Neuronal stem cell (in vitro differentiated cells): ENCODE results near the gene ANO9.

Experiments
- DNase-seq: peaks from one replicate; pipeline ENCODE4 v3.0.0-alpha.2; 2013; ENCODE audit warnings: low spot score
- H2AFZ ChIP-seq: one replicate; pipeline ENCODE4 v1.6.1; 2013; ENCODE audit warnings: mild to moderate bottlenecking, low read length, inconsistent platforms
- H2AK5ac ChIP-seq: 2 replicates; pipeline ENCODE4 v1.6.1; 2013; ENCODE audit warnings: low read depth, mild to moderate bottlenecking, inconsistent platforms, low read length, moderate library complexity, mixed read lengths
- H2BK120ac ChIP-seq: 2 replicates; pipeline ENCODE4 v1.6.1; 2013; ENCODE audit warnings: low read depth, mild to moderate bottlenecking, inconsistent platforms, low read length, moderate library complexity, mixed read lengths
- H2BK12ac ChIP-seq: one replicate; pipeline ENCODE4 v1.6.1; 2013; ENCODE audit warnings: low read length, inconsistent platforms
- H2BK15ac ChIP-seq: 2 replicates; pipeline ENCODE4 v1.6.1; 2013; ENCODE audit warnings: mild to moderate bottlenecking, low read length, inconsistent platforms, mixed read lengths
- H2BK5ac ChIP-seq: one replicate; pipeline ENCODE4 v1.6.1; 2013; ENCODE audit warnings: inconsistent platforms, mild to moderate bottlenecking, low read length, moderate library complexity
- H3K14ac ChIP-seq: one replicate; pipeline ENCODE4 v1.6.1; 2013; ENCODE audit warnings: low read length, inconsistent platforms
- H3K18ac ChIP-seq: 2 replicates; pipeline ENCODE4 v1.6.1; 2013; ENCODE audit warnings: low read length, inconsistent platforms
- H3K23ac ChIP-seq: 2 replicates; pipeline ENCODE4 v1.6.1; 2013; ENCODE audit warnings: low read depth, mild to moderate bottlenecking, mixed read lengths, low read length, inconsistent platforms; ENCODE audit not compliant: poor library complexity
- H3K27ac ChIP-seq: replicated peaks from 3 replicates; pipeline ENCODE4 v1.5.1; 2013; ENCODE audit warnings: low read length, inconsistent platforms
- H3K27me3 ChIP-seq, 3 experiments: 2 replicates each; pipeline ENCODE4 v1.6.1; 2013; ENCODE audit warnings: low read length in 3 of 3, mild to moderate bottlenecking in 2 of 3, inconsistent platforms in 1 of 3, low read depth in 1 of 3, mixed read lengths in 1 of 3, moderate library complexity in 1 of 3; ENCODE audit not compliant: control insufficient read depth in 3 of 3, insufficient read depth in 3 of 3
- H3K36me3 ChIP-seq, 2 donors: replicated peaks in 1 of 2; 2 replicates each; pipeline ENCODE4 v1.6.1; 2013; ENCODE audit warnings: low read length in 2 of 2; ENCODE audit not compliant: control insufficient read depth in 2 of 2, insufficient read depth in 2 of 2
- H3K4ac ChIP-seq: 2 replicates; pipeline ENCODE4 v1.6.1; 2013; ENCODE audit warnings: inconsistent platforms, mild to moderate bottlenecking, low read length, moderate library complexity
- H3K4me1 ChIP-seq, 2 donors: 1 replicate in 1 of 2; 2 replicates in 1 of 2; pipeline ENCODE4 v1.6.1; 2013; ENCODE audit warnings: low read length in 2 of 2, low read depth in 1 of 2; ENCODE audit not compliant: control insufficient read depth in 2 of 2, insufficient read depth in 1 of 2
- H3K4me2 ChIP-seq: one replicate; pipeline ENCODE4 v1.6.1; 2013; ENCODE audit warnings: mild to moderate bottlenecking, low read length, inconsistent platforms; ENCODE audit not compliant: insufficient read depth, poor library complexity, severe bottlenecking
- H3K4me3 ChIP-seq, 2 donors: 2 replicates each; pipeline ENCODE4 v1.5.1; 2013; ENCODE audit warnings: low read length in 2 of 2, mild to moderate bottlenecking in 2 of 2, inconsistent platforms in 1 of 2, moderate library complexity in 1 of 2
- H3K79me1 ChIP-seq: one replicate; pipeline ENCODE4 v1.6.1; 2013; ENCODE audit warnings: low read depth, mild to moderate bottlenecking, inconsistent platforms, low read length, moderate library complexity
- H3K9ac ChIP-seq: one replicate; pipeline ENCODE4 v1.6.1; 2013; ENCODE audit warnings: mild to moderate bottlenecking, low read depth, low read length, inconsistent platforms; ENCODE audit not compliant: poor library complexity
- H3K9me3 ChIP-seq, 2 donors: replicated peaks in 1 of 2; 2 replicates each; pipeline versions ENCODE3 to v1.6.1; 2013; ENCODE audit warnings: low read length in 2 of 2, mild to moderate bottlenecking in 2 of 2, inconsistent platforms in 1 of 2, low read depth in 1 of 2, mixed read lengths in 1 of 2, moderate library complexity in 1 of 2; ENCODE audit not compliant: control insufficient read depth in 2 of 2, insufficient read depth in 1 of 2
- H4K8ac ChIP-seq: one replicate; pipeline ENCODE4 v1.6.1; 2013; ENCODE audit warnings: low read depth, mild to moderate bottlenecking, inconsistent platforms, low read length, moderate library complexity
- H4K91ac ChIP-seq: one replicate; pipeline ENCODE4 v1.6.1; 2013; ENCODE audit warnings: low read length, low read depth, mild to moderate bottlenecking, inconsistent platforms; ENCODE audit not compliant: poor library complexity
- WGBS, 2 donors: extraction: QIAGEN DNeasy Blood & Tissue Kit; methylation state at CpG; one replicate each; pipeline ENCODE4 v1.1.7; 2013; ENCODE audit warnings: missing lambda C conversion rate in 2 of 2, mixed read lengths in 1 of 2; ENCODE audit not compliant: insufficient read length in 2 of 2, insufficient replicate concordance in 1 of 2; ENCODE audit errors: extremely low coverage in 2 of 2; 5-methylcytosine and 5-hydroxymethylcytosine counted together

Gene ANO9

GRCh38 chr11:432501-433100 is 9.2 kb downstream of the ANO9 start:
- WGBS, 2 donors: no CpG with 5 or more reads among the region's 20 CpGs

GRCh38 chr11:431921-432320 is 9.9 kb downstream of the ANO9 start:
- no peaks in the 10 kb centered on the region for H3K9me3 ChIP-seq
- H2BK120ac ChIP-seq: no peak overlapping the region
- no peak overlapping the region for H4K8ac ChIP-seq
- H3K4me2 ChIP-seq: no peak overlapping the region
- H2AFZ ChIP-seq: no peak overlapping the region
- H2BK5ac ChIP-seq: no peak overlapping the region
- no peak overlapping the region for H3K14ac ChIP-seq
- H3K36me3 ChIP-seq: no peaks in the 10 kb centered on the region
- no peak overlapping the region for H3K9ac ChIP-seq
- no peak overlapping the region for H2BK12ac ChIP-seq
- H2BK15ac ChIP-seq: no peak overlapping the region
- no peak for DNase-seq
- WGBS, 2 donors: no CpG with 5 or more reads among the region's 13 CpGs
- no peaks in the 10 kb centered on the region for H3K79me1 ChIP-seq
- H3K27me3 ChIP-seq: peaks cover 0 to 4% (median 0%) of the 10 kb centered on the region in 3 experiments
- H3K4me1 ChIP-seq: no peaks in the 10 kb centered on the region
- no peak overlapping the region for H3K27ac ChIP-seq
- H3K18ac ChIP-seq: no peak overlapping the region
- H2AK5ac ChIP-seq: peak overlapping the region; percentile 52
- H3K4me3 ChIP-seq: no peak overlapping the region
- H3K23ac ChIP-seq: no peak overlapping the region
- H3K4ac ChIP-seq: no peak overlapping the region
- no peak overlapping the region for H4K91ac ChIP-seq

More at GRCh38 chr11:432501-433100, 9.2 kb downstream of the ANO9 start:
- Histone ChIP-seq H3K4me2 (no peak overlapping the region), H2BK5ac (peak overlapping the region; percentile 82), H3K27ac (no peak overlapping the region), H3K18ac (peak overlapping the region; percentile 48), H3K79me1 (peaks cover 2% of the 10 kb centered on the region), H3K27me3 (peaks cover 0 to 6% (median 0%) of the 10 kb centered on the region in 3 experiments), H3K14ac (peak overlapping the region; percentile 94), H3K23ac (peak overlapping the region; percentile 43), H2BK12ac (no peak overlapping the region), H4K91ac (no peak overlapping the region), H4K8ac (peak overlapping the region; percentile 43), H3K9ac (peak overlapping the region; percentile 21), H3K4me1 (no peaks in the 10 kb centered on the region), H2AFZ (no peak overlapping the region), H3K4me3 (no peak overlapping the region), H3K4ac (peak overlapping the region; percentile 23), H3K9me3 (peaks cover 0 to 5% of the 10 kb centered on the region in 2 donors), H2BK120ac (no peak overlapping the region), H2BK15ac (peak overlapping the region; percentile 75), H2AK5ac (peak overlapping the region; percentile 70), H3K36me3 (no peaks in the 10 kb centered on the region)
- DNase-seq: no peak

GRCh38 chr11:429931-430456 is 11.8 kb downstream of the ANO9 start:
- no peak overlapping the region for H3K4me2 ChIP-seq
- no peak overlapping the region for H3K14ac ChIP-seq
- peaks cover 0 to 4% (median 2%) of the 10 kb centered on the region in 3 experiments for H3K27me3 ChIP-seq
- H2AFZ ChIP-seq: no peak overlapping the region
- no peak overlapping the region for H2BK5ac ChIP-seq
- H3K27ac ChIP-seq: no peak overlapping the region
- no peak overlapping the region for H3K9ac ChIP-seq
- H3K79me1 ChIP-seq: no peaks in the 10 kb centered on the region
- no peak overlapping the region for H3K4ac ChIP-seq
- no peak overlapping the region for H3K23ac ChIP-seq
- H3K18ac ChIP-seq: no peak overlapping the region
- H3K4me1 ChIP-seq: no peaks in the 10 kb centered on the region
- H2BK15ac ChIP-seq: no peak overlapping the region
- H3K4me3 ChIP-seq: no peak overlapping the region
- no peak overlapping the region for H2AK5ac ChIP-seq
- DNase-seq: no peak
- H2BK12ac ChIP-seq: no peak overlapping the region
- H2BK120ac ChIP-seq: no peak overlapping the region
- H3K36me3 ChIP-seq: no peaks in the 10 kb centered on the region
- H3K9me3 ChIP-seq: no peaks in the 10 kb centered on the region
- no peak overlapping the region for H4K91ac ChIP-seq
- no peak overlapping the region for H4K8ac ChIP-seq
- no CpG with 5 or more reads among the region's 25 CpGs for WGBS, 2 donors

GRCh38 chr11:429391-429790 is 12.4 kb downstream of the ANO9 start:
- Histone ChIP-seq H3K14ac (peak overlapping the region; percentile 21), H3K27me3 (peaks cover 0 to 4% (median 2%) of the 10 kb centered on the region in 3 experiments), H3K4ac (no peak overlapping the region), H3K9me3 (no peaks in the 10 kb centered on the region), H4K8ac (peak overlapping the region; percentile 65), H3K36me3 (no peaks in the 10 kb centered on the region), H2BK15ac (peak overlapping the region; percentile 37), H2AK5ac (peak overlapping the region; percentile 56), H3K4me1 (no peaks in the 10 kb centered on the region), H3K4me2 (no peak overlapping the region), H2BK120ac (no peak overlapping the region), H3K9ac (no peak overlapping the region), H2AFZ (no peak overlapping the region), H4K91ac (no peak overlapping the region), H2BK5ac (no peak overlapping the region), H3K18ac (no peak overlapping the region), H3K79me1 (no peaks in the 10 kb centered on the region), H3K27ac (no peak overlapping the region), H3K4me3 (no peak overlapping the region), H3K23ac (peak overlapping the region; percentile 73), H2BK12ac (peak overlapping the region; percentile 73)
- WGBS, 2 donors: no CpG with 5 or more reads among the region's 27 CpGs
- DNase-seq: no peak
